Stimulated activated CD8-positive, alpha-beta memory T cell treated with anti-CD3 and anti-CD28 coated beads, Interleukin-4, amount 100 ng/mL, for 48 hours (primary cell): ENCODE results near the gene CD52.
"Not testable (repeated sequence)": the region's sequence is repeated elsewhere in the genome, so short reads cannot be mapped to it uniquely, and the experiment has no call there.

Experiments
- DNase-seq: peaks from one replicate; pipeline ENCODE4 v3.0.0-alpha.2; 2020

The CD52 gene

DNA sequence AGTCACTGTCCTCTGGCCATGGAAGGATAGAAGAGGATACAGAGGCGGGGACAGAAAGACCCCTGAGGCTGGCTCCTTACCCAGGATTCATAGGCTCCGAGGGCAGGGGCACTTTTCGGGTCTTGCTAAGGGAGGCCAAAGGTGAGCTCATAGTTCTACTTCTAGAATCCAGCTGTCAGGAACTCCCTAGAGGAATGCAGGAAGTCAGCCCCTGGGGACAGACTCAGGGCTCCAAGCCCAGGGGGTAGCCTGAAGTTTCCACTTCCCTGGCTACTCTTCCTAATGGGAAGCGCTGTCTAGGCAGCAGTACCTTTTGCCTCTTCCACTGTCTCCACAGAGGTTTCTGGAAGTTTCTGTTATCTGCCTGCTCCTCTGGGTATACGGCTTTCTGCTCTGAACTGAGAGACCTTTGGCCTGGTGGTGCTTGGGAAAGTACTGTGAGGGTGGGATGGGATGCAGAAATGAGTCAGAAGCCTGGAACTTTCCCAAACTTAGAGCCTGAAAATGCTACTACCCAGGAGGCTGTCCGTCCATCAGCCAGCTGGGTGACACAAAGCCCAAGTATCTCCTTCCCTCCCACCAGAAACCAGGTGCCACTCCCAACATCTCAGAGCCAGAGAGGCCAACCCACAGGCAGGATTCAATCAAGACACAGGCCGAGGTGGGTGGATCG, 14.9 kb upstream of the CD52 start:
- DNase-seq, result no peak

- DNase-seq, result no peak
Observed at GRCh38 chr1:26305667-26306289, 12.0 kb upstream of the CD52 start.

- peak; percentile 94 for DNase-seq
Observed at GRCh38 chr1:26306290-26307229, 11.2 kb upstream of the CD52 start, which contains the start of gene UBXN11. TSS of gene UBXN11 (minus strand) at chr1:26306636. CDS start at chr1:26302883, 3,753 bp downstream.

DNA sequence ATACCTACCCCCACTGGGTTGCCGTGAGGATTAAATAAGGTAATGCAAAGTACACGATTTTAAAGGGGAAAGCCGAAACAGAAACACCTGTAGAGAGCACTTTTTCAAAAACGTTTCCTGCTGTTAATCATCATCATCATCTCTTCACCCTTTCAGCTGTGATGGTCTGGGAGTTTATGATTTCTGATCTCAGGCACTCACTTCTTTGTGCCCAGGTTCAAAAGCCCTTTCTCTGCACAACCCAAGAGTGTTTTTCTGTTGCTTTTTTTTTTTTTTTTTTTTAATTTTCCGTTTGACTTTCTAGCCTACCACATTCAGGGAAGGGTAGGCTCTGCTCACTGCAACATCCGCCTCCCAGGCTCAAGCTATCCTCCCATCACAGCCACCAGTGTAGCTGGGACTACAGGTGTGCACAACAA, 10.4 kb upstream of the CD52 start:
- DNase-seq, result no peak

- peak; percentile 59 for DNase-seq
Observed at GRCh38 chr1:26307966-26308899, 9.5 kb upstream of the CD52 start.

DNA sequence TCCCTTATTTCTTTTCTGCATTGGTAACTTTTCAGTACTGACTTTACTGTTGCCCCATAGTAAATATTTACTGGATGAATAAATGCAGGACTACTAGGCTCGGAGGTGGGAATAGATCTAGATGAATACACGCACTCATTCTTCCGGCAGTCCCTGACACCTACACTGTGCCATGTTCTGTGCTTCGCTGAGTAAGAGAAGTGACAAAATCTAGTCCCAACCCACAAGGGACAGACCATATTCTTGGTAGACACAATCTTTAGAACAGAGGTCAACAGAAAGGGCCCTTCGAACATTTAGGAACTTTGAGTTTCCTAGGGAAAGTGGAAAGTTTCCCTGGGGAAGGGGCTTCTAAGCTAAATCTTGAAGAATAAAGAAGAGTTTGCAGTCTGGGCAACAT, 3.3 kb upstream of the CD52 start:
- no peak for DNase-seq

DNA sequence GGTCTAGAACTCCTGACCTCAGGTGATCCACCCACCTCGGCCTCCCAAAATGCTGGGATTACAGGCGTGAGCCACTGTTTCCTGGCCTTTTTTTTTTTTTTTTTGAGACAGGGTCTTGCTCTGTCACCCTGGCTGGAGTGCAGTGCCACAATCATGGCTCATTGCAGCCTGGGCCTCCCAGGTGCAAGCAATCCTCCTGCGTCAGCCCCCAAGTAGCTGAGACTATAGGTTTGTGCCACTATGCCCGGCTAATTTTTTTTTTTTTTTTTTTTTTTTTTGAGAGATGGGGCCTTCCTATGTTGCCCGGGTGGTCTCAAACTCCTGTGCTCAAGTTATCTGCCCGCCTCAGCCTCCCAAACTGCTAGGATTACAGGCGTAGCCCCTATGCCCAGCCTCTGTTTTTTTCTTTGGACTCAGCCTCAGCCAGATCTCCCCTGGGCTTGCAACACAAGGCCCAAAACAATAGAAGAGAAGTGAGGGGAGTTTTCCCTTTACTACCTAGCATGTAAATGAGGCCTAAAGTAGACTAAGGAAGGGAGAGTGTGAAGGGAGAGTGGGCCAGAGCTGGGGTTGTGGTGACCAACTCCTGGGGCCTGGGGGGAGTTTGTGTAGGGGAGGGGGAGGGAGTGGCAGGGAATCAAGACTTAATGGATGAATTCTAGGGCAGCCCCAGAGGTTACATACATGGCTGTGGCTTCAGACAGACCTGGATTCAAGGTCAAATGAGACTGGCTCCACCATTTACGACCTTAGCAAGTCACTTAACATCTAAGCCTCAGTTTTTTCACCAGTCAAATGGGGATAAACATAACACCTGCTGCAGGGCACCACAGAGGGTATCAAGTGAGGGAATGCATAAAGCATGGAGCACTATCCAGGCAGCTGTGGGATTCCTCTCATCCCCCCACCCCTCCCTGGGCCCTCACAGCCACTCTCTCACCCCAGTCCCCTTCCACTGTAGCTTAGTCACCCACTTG, 1.6 kb upstream of the CD52 start:
- DNase-seq, result no peak

GRCh38 chr1:26317146-26317545, 612 bp upstream of the CD52 start:
- no peak for DNase-seq

DNA sequence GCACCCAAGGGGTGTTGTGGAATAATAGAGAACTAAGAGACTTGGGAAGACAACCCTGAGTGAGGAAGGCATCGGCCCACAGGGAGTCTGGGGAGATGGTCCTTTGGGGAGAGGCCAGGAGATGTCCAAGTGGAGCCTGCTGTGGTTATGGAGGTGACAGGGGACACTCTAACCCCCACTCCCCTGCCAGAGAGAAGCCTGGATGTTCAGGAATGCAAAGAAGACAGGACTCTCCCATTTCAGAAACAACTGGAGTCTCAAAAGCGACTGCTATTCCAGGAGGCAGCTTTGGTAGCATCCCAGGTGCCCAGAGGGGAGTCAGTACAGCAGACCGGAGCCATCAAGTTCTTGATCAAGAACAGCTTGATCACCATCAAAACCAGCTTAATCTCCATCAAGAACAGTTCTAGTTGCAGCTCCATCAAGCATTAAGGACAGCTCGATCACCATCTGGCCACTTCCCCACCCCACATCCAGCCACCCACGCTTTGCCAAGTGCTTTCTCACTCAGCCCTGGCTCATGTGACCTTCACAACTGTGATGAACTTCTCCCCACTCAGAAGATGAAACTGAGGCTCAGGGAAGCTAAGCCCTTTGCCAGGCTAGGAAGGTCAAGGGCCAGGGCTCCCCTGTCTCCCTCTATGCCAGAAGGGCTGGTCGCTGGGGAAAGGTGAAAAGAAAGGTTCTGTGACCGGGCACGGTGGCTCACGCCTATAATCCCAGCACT, 743 bp downstream of the CD52 start:
- DNase-seq, result peak; percentile 73

DNA sequence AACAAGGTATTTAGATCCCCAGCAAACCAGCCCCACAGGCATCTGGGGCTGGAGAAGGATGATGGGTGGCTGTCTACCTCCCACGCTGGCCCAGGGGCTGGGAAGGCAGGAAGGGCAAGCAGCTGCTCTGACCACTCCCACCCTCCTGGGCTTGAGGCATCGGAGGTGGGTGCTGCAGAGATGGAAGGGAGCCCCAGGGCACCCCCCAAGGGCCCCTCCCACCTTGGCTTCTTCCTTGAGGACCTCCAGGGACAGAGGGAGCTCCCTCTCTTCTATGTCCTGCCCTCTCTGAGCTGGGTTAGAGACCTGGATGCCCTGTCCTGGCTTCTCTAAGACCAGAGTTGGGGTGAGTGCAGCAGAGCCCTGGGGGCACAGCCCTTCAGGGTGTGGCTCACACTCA, 3.1 kb downstream of the CD52 start:
- DNase-seq, result peak; percentile 30

- DNase-seq, result peak; percentile 100
Observed at GRCh38 chr1:26321315-26322041, 3.7 kb downstream of the CD52 start.

DNA sequence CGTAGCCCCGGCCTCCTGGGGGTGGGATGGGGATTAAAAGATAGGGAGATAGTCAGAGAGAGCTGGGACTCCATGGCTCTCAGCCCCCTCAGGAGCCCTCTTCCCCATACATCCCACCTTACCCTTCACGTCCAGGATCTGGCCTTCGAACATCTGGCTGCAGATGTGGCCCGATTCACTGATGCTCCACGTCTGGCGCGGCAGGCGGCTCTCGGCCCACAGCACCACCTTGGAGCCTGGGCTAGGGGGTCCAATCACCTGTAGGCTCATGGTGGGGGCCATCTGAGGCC, 4.2 kb downstream of the CD52 start:
- no peak for DNase-seq

- no peak for DNase-seq
Observed at GRCh38 chr1:26323382-26323781, 5.6 kb downstream of the CD52 start.

- DNase-seq, result no peak
Observed at GRCh38 chr1:26324550-26324949, 6.8 kb downstream of the CD52 start.

GRCh38 chr1:26327956-26328362, 10.2 kb downstream of the CD52 start:
- DNase-seq, result no peak

GRCh38 chr1:26328597-26328996, 10.8 kb downstream of the CD52 start:
- no peak for DNase-seq

- not testable (repeated sequence) for DNase-seq
Observed at GRCh38 chr1:26329380-26329779, 11.6 kb downstream of the CD52 start.

DNA sequence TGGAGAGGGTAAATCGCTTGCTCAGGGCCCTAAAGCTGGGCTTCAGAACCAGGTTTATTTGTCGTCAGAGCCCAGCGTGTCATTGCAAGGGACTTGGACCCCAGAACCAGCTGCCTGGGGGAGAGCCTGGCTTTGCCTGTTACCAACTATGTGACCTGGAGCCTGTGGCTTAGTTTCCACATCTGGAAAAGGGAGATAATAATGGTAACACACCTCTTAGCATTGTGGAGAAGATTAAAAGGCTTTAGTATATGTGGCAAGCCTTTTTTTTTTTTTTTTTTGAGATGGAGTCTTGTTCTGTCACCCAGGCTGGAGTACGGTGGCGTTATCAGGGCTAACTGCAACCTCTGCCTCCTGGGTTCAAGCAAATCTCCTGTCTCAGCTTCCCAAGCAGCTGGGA, 12.5 kb downstream of the CD52 start:
- no peak for DNase-seq

DNA sequence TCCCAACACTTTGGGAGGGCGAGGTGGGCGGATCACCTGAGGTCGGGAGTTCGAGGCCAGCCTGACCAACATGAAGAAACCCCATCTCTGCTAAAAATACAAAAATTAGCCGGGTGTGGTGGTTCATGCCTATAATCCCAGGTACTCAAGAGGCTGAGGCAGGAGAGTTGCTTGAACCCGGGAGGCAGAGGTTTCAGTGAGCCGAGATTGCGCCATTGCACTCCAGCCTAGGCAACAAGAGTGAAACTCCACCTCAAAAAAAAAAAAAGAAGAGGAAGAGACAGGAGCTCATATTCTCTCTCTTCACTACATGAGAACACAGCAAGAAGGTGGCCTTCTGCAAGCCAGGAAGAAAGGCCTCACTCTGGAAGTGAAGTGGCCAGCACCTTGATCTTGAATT, 15.6 kb downstream of the CD52 start:
- not testable (repeated sequence) for DNase-seq
